ENCODE measurements around the gene DTX2.

DNA sequence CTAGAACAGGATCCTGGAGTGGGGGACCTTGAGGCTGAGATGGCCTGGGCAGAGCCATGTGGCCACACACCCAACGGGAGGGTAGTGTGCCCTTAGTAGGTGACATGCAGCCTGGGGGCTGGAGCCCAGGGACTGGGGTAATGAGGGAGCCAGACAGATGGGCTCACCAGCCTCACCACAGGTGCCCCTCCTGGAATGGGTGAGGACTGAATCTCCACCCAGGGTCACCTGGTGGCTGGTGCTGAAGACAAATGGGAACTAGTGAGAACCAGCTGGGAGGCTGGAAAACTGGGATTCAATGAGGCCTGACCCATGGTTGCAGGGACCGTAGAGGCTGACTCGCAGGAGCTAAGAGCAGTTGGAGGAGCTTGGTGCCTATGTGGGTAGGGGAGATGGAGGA lies 30.7 kb upstream of the DTX2 start:
- TF ChIP-seq, protein P1, sequence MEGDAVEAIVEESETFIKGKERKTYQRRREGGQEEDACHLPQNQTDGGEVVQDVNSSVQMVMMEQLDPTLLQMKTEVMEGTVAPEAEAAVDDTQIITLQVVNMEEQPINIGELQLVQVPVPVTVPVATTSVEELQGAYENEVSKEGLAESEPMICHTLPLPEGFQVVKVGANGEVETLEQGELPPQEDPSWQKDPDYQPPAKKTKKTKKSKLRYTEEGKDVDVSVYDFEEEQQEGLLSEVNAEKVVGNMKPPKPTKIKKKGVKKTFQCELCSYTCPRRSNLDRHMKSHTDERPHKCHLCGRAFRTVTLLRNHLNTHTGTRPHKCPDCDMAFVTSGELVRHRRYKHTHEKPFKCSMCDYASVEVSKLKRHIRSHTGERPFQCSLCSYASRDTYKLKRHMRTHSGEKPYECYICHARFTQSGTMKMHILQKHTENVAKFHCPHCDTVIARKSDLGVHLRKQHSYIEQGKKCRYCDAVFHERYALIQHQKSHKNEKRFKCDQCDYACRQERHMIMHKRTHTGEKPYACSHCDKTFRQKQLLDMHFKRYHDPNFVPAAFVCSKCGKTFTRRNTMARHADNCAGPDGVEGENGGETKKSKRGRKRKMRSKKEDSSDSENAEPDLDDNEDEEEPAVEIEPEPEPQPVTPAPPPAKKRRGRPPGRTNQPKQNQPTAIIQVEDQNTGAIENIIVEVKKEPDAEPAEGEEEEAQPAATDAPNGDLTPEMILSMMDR (IDR thresholded peaks at IDR 0.05), result no peak
- TF ChIP-seq EP300 (IDR thresholded peaks at IDR 0.05) (no peak), POLR2A (IDR thresholded peaks at IDR 0.05) (no peak)

Data from tibial nerve (tissue), 4 donors.